ENCODE results near the gene DPEP1. TPM values are rescaled to one million over a fixed set of nuclear protein-coding genes. Genes with fewer than 3 reads are reported as not detected.

Gene DPEP1
- total RNA-seq, 1 donor, result 0.36 TPM

GRCh38 chr16:89589241-89589926 is 24.1 kb upstream of the DPEP1 start:
- Histone ChIP-seq H4K20me1 (ENCODE audit: insufficient read depth, low read length) (no peaks in the 10 kb centered on the region), H3K27me3 (ENCODE audit: insufficient read depth, low read length) (no peaks in the 10 kb centered on the region), H3K27ac (ENCODE audit: low read depth, low read length) (no peak overlapping the region), H3K36me3 (ENCODE audit: insufficient read depth, low read length) (no peaks in the 10 kb centered on the region), H3K4me2 (ENCODE audit: insufficient read depth, low read length) (no peak overlapping the region), H3K4me3 (ENCODE audit: insufficient read depth, low read length) (no peak overlapping the region), H3K4me1 (ENCODE audit: insufficient read depth, low read length) (peaks cover 14% of the 10 kb centered on the region), H3K9me3 (ENCODE audit: low read depth, low read length) (no peaks in the 10 kb centered on the region), H2AFZ (ENCODE audit: low read length) (no peak overlapping the region), H3K79me2 (ENCODE audit: insufficient read depth, low read length) (no peaks in the 10 kb centered on the region)
- no peak for DNase-seq (ENCODE audit: insufficient read length, low spot score, missing footprints)
- no peak for TF ChIP-seq CTCF (IDR thresholded peaks at IDR 0.05; ENCODE audit: extremely low read depth, low read depth, low read length)

DNA sequence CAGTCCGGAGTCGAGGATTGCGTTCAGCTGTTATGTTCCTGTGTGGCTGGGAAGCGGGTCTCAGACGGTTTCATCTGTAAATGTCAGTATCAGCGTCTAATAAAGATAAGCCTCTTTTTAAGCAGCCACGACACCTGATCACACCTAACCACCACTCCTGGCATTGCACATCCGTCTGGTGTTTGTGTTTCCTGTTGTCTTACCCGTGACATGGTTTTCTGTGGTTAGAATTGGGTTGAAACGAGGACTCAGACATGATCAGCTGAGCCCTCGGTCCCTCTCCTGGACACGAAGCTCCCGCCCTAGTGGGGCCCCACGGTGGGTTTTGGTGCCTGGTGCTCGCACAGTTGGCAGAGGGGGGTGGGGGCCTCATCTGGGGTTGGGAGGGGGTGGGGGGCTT is 19.6 kb upstream of the DPEP1 start:
- H3K4me2 ChIP-seq (ENCODE audit: insufficient read depth, low read length), result no peak overlapping the region
- H3K79me2 ChIP-seq (ENCODE audit: insufficient read depth, low read length), result no peaks in the 10 kb centered on the region
- no peak for TF ChIP-seq CTCF (IDR thresholded peaks at IDR 0.05; ENCODE audit: extremely low read depth, low read depth, low read length)
- H3K27ac ChIP-seq (ENCODE audit: low read depth, low read length), result no peak overlapping the region
- H3K27me3 ChIP-seq (ENCODE audit: insufficient read depth, low read length), result no peaks in the 10 kb centered on the region
- DNase-seq (ENCODE audit: insufficient read length, low spot score, missing footprints), result no peak
- H2AFZ ChIP-seq (ENCODE audit: low read length), result no peak overlapping the region
- no peaks in the 10 kb centered on the region for H3K36me3 ChIP-seq (ENCODE audit: insufficient read depth, low read length)
- H4K20me1 ChIP-seq (ENCODE audit: insufficient read depth, low read length), result no peaks in the 10 kb centered on the region
- H3K9me3 ChIP-seq (ENCODE audit: low read depth, low read length), result no peaks in the 10 kb centered on the region
- no peak overlapping the region for H3K4me3 ChIP-seq (ENCODE audit: insufficient read depth, low read length)
- H3K4me1 ChIP-seq (ENCODE audit: insufficient read depth, low read length), result no peaks in the 10 kb centered on the region

DNA sequence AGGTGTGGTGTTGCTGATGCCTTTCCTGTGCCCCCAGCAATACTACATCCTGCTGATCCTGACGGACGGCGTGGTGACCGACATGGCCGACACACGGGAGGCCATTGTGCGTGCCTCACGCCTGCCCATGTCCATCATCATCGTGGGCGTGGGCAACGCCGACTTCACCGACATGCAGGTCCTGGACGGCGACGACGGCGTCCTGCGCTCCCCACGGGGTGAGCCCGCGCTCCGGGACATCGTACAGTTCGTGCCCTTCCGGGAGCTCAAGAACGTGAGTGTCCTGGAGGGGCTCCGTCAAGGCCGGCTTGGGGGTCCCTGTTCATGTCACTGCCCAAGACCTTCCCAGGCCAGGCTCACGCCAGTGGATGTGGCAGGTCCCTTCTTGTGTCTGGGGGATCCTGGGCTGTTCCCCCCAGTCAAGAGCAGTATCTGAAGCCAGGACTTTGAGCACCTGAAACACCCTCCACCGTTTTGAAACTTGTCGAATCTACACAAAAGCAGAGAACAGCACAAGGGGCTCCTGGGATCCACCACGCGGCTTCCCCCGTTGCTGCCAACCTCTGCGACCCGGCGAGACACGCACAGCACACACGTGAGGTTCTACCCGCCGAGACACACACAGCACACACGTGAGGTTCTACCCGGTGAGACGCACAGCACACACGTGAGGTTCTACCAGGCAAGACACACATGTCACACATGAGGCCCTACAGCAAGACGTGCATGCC is 17.9 kb upstream of the DPEP1 start:
- Histone ChIP-seq H3K4me1 (ENCODE audit: insufficient read depth, low read length) (no peaks in the 10 kb centered on the region), H4K20me1 (ENCODE audit: insufficient read depth, low read length) (no peaks in the 10 kb centered on the region), H3K9me3 (ENCODE audit: low read depth, low read length) (no peaks in the 10 kb centered on the region), H2AFZ (ENCODE audit: low read length) (no peak overlapping the region), H3K27me3 (ENCODE audit: insufficient read depth, low read length) (no peaks in the 10 kb centered on the region), H3K36me3 (ENCODE audit: insufficient read depth, low read length) (no peaks in the 10 kb centered on the region), H3K27ac (ENCODE audit: low read depth, low read length) (no peak overlapping the region), H3K4me2 (ENCODE audit: insufficient read depth, low read length) (no peak overlapping the region), H3K79me2 (ENCODE audit: insufficient read depth, low read length) (no peaks in the 10 kb centered on the region), H3K4me3 (ENCODE audit: insufficient read depth, low read length) (no peak overlapping the region)
- no peak for TF ChIP-seq CTCF (IDR thresholded peaks at IDR 0.05; ENCODE audit: extremely low read depth, low read depth, low read length)
- DNase-seq (ENCODE audit: insufficient read length, low spot score, missing footprints), result no peak

- Histone ChIP-seq H3K4me1 (ENCODE audit: insufficient read depth, low read length) (no peaks in the 10 kb centered on the region), H4K20me1 (ENCODE audit: insufficient read depth, low read length) (no peaks in the 10 kb centered on the region), H3K27ac (ENCODE audit: low read depth, low read length) (no peak overlapping the region), H3K4me3 (ENCODE audit: insufficient read depth, low read length) (no peak overlapping the region), H3K79me2 (ENCODE audit: insufficient read depth, low read length) (no peaks in the 10 kb centered on the region), H3K27me3 (ENCODE audit: insufficient read depth, low read length) (no peaks in the 10 kb centered on the region), H2AFZ (ENCODE audit: low read length) (no peak overlapping the region), H3K4me2 (ENCODE audit: insufficient read depth, low read length) (no peak overlapping the region), H3K36me3 (ENCODE audit: insufficient read depth, low read length) (no peaks in the 10 kb centered on the region), H3K9me3 (ENCODE audit: low read depth, low read length) (no peaks in the 10 kb centered on the region)
- TF ChIP-seq CTCF (IDR thresholded peaks at IDR 0.05; ENCODE audit: extremely low read depth, low read depth, low read length), result no peak
- no peak for DNase-seq (ENCODE audit: insufficient read length, low spot score, missing footprints)
Measured at GRCh38 chr16:89596061-89596689, 17.3 kb upstream of the DPEP1 start.

All from osteoblast (primary cell).